Fibroblast of the aortic adventitia (primary cell): ENCODE data around the gene UBA52. TPM values are rescaled to one million over a fixed set of nuclear protein-coding genes. Genes with fewer than 3 reads are reported as not detected.

ENCODE experiments used
- DNase-seq: peaks from one replicate; pipeline ENCODE4 v3.0.0-alpha.2; 2010; ENCODE audit warnings: low read depth
- H3K4me3 ChIP-seq: 2 replicates; pipeline ENCODE4 v1.5.1; 2011; ENCODE audit warnings: low read depth, mild to moderate bottlenecking, control low read depth, low read length, moderate library complexity
- total RNA-seq: library from RNA; depleted of rRNA; stranded (reverse); fragments of >200 nt; gene quantifications from 2 replicates; pipeline ENCODE4 v1.2.3, GENCODE V29; 2012; ENCODE audit warnings: low replicate concordance
- TF ChIP-seq, protein P1 (sequence below): IDR thresholded peaks from 2 replicates; pipeline ENCODE4 v1.5.1; 2011; ENCODE audit warnings: mild to moderate bottlenecking, low read length, control low read depth, inconsistent platforms; ENCODE audit not compliant: insufficient read depth

Gene UBA52
- total RNA-seq, 1 donor, result 1,084 TPM

DNA sequence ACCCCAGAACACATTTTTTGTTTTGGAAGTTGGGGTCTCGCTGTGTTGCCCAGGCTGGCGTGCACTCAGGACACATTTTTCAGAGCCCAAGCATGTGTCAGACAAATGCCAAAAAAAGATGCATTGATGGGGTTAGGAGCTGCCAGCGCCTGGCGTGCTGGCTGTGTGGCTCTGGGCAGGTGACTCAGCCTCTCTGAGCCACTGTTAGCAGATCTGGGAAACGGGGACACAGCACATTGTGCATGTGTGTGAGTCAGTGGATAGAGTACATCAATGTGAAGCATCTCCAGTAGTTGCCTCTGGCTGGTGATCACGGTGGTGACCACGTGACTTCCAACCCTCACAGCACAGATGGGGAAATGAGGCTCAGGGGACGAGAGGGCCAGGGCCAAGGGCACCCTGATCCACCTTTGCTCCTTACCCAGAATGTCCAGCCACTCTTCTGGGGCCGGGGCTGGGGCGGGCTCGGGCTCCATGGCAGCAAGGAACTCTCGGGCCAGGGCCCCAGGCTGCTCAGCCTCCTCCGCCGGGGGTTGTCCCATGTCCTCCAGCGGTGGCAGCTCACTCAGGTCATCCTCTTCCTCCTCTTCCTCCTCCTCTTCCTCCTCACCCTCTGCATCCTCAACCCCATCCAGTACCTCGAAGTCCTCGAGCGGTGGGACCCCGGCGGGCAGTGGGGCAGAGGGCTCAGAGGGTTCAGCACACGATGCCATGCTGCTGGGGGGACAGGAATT lies 30.2 kb upstream of the UBA52 start:
- peak overlapping the region; percentile 10 for H3K4me3 ChIP-seq
- no peak for DNase-seq
- TF ChIP-seq, protein P1, sequence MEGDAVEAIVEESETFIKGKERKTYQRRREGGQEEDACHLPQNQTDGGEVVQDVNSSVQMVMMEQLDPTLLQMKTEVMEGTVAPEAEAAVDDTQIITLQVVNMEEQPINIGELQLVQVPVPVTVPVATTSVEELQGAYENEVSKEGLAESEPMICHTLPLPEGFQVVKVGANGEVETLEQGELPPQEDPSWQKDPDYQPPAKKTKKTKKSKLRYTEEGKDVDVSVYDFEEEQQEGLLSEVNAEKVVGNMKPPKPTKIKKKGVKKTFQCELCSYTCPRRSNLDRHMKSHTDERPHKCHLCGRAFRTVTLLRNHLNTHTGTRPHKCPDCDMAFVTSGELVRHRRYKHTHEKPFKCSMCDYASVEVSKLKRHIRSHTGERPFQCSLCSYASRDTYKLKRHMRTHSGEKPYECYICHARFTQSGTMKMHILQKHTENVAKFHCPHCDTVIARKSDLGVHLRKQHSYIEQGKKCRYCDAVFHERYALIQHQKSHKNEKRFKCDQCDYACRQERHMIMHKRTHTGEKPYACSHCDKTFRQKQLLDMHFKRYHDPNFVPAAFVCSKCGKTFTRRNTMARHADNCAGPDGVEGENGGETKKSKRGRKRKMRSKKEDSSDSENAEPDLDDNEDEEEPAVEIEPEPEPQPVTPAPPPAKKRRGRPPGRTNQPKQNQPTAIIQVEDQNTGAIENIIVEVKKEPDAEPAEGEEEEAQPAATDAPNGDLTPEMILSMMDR, result no peak

DNA sequence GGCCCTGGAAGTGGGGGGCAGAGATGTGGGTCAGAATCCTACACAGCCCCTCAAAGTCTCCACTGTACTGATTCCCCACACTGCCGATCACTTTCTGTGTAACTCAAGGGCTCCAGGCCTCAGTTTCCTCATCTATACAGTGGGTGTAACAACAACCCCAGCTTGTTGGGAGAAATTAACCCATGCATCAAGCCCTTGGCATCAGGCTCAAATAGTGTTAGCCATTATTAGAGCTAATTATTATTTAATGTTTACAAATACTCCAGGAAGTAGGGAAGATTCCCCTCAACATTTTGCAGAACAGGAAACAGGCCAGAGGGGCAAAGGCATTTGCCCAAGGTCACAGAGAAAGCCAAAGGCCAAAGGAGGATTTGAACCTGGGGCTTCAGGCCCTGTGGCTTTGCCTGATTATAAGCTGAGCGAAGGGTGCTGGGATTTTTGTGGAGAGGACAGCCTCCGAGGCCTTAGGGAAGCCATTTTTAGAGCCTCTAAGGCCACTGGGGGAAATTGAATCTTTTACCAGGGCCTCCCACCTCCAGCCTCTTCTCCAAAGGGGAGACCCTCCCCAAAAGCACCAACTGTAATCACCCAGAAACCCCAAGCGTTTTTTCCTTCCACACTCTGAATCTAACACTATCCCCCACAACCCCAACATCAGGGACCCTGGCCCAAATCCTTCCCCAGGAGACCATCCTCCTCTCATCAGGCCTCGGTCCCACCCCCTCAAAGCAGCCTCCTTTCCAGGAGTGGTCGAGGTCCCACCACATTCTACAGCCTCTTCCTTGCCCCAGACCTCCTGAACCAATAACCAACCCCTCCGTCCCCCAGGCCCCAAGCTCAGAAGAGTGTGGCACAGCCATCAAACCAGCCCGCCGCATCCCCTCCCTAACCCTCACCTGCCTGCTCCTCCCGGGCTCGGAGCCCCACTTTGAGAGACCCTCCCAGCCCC lies 29.4 kb upstream of the UBA52 start:
- no peak for DNase-seq
- peak overlapping the region; percentile 78 for H3K4me3 ChIP-seq
- TF ChIP-seq, protein P1, result no peak

DNA sequence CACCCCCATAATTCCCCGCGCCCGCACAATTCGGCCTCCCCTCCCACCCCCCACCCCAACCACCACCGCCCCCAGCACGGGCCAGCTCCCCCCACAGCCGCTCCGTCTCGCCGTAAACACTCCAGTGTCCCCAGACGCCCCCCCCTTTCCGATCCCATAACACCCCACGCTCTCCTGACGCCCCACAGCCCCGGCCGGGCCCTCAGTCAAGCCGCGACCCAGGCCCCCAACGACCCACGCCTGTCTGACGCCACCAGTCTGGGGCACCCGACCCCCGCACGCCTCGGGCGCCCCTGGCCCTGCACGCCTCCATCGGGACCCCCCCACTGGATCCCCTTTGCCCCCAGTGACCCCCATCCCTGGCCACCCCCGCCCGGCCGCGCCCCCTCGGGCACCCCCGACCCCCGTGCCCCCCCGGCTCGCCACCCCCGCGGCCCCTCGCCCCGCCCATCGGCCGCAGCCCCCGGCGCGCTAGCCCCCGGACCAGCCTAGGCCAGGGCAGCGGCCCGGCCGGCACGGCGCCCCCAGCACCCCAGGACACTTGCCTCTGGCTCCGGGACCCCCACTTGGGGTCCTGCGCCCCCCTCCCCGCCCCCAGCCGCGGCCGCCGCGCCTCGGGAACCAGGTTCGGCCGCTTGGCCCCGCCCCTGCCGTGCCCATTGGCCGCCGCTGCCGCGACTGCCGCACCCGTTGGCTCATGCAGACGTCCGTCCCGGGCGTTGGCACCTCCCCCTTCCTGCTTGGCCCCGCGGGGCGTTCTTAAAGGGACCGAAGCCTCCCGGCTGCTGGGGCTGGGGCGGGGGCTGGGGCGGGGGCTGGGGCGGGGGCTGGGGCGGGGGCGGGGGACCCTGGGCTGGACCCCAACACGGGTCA lies 28.5 kb upstream of the UBA52 start, which contains the start of gene FKBP8:
Gene FKBP8, minus strand, starts transcription at position 633 of the 873 bp plus-strand sequence. CDS start 1,603 bp downstream, outside the sequence.
- DNase-seq, result peak; percentile 84
- H3K4me3 ChIP-seq, result peak within 1 kb of the TSS; percentile 78
- TF ChIP-seq, protein P1, result no peak

DNA sequence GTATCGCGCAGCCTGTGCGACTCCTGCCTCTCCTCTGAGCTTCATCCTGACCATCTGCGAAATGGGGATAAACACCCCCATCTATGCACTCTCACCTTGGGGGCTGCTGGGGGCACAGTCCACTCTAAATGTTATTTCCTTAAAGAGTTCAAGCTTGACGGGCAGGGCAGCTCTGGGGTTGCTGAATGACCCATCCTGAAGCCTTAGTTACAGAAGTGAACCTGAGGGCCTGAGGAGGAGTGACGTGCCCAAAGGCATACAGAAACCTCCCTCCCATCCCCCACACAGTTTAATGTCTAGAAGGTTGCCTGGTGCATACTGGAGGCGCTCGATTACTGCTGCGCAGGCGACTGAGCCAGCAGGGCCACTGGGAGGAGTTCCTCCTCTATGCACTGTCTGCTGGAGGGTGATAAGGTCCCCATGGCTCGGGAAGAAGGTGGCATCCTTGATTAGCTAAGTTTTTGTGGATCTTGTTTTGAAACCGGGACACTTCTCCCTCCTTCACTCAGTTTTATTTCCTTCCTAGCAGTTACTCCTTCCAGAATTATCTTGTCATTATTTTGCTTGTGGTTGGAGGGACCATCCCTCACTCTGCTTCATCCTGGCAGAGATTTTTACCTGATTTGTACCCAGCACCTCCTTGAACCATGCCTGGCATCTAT lies 27.7 kb upstream of the UBA52 start:
- peak; percentile 54 for DNase-seq
- TF ChIP-seq, protein P1, result no peak
- peak overlapping the region; percentile 53 for H3K4me3 ChIP-seq

DNA sequence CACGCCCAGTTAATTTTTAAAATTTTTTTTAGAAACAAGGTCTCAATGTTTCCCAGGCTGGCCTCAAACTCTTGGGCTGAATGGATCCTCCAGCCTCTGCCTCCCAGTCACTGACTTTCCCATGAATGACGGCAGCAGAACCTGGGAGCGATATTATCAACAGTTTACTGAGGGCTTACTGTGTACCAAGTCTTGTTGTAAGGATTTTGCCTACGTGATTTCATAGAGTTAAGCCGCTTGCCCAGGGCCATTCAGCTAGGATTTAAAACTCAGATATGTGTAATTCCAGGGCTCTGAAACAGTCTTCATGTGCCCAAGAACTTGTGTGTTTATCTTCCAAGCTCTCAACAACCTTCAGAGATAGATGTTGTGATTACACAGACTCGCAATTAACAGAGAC lies 20.0 kb upstream of the UBA52 start:
- no peak for DNase-seq
- TF ChIP-seq, protein P1, result no peak
- H3K4me3 ChIP-seq, result no peak overlapping the region
